Measurements from ENCODE around the gene FAM98C.

DNA sequence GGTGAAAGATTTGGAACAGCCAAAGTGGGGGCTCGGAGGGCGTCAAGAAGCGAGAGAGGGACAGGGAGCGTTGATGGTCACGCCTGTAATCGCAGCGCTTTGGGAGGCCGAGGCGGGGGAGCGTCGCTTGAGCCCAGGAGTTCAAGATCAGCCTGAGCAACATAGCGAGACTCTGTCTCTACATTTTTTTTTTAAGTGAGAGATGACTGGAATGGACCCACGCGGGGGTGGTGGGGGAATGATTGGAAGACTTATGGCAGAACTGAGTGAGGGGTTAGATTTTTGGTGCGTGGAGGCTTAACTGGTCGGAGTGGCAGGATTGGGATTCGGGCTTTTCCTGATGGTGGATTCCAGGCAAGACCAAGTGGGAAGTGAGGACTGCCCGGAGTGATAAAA is 27.8 kb upstream of the FAM98C start:
- TF ChIP-seq POLR2AphosphoS5 (IDR thresholded peaks at IDR 0.05; ENCODE audit: low read depth, low read length) (no peak), TAF1 (IDR thresholded peaks at IDR 0.05; ENCODE audit: low read depth, low read length) (no peak), POLR2A (IDR thresholded peaks at IDR 0.05; ENCODE audit: low read depth, low read length) (no peak), POU2F2 (IDR thresholded peaks at IDR 0.05; ENCODE audit: low read depth, low read length) (no peak), SPI1 (IDR thresholded peaks at IDR 0.05; ENCODE audit: low read depth, low read length) (no peak), PAX5 (IDR thresholded peaks at IDR 0.05; ENCODE audit: insufficient read depth, low read length, severe bottlenecking) (no peak)

Data from GM12891 (cell line).